Activated T-helper 9 cell treated with anti-CD3 and anti-CD28 coated beads, Interleukin-2, amount 50 U/mL, for 16 hours (primary cell): ENCODE data around the gene MC4R.

Experiments
- DNase-seq: peaks from one replicate; pipeline ENCODE4 v3.0.0-alpha.2; 2020; ENCODE audit warnings: low read depth

Gene MC4R

GRCh38 chr18:60327880-60328279 lies 44.7 kb downstream of the MC4R start:
- DNase-seq = no peak

GRCh38 chr18:60322591-60322990 lies 50.0 kb downstream of the MC4R start:
- DNase-seq = no peak
